C4-2B (cell line): ENCODE results near the gene DSC1.

Experiments used
- CTCF ChIP-seq: fragments of 450-650 bp; conservative IDR thresholded peaks from 2 replicates; pipeline ENCODE4 v1.5.1; 2017; ENCODE audit warnings: mild to moderate bottlenecking
- ZFX ChIP-seq: fragments of 450-650 bp; IDR thresholded peaks from 2 replicates; pipeline ENCODE4 v1.6.1; 2017

- TF ChIP-seq CTCF, result no peak
- no peak for TF ChIP-seq ZFX
These were observed 44.7 kb upstream of the DSC1 start for GRCh38 chr18:31207391-31207790.
